Hepatocyte (in vitro differentiated cells): ENCODE data around the gene FAM83B.

Source experiments
- EZH2 ChIP-seq: fragments of 200-600 bp; sonication (generic); IDR thresholded peaks from 2 replicates; pipeline ENCODE4 v1.6.1; 2016; ENCODE audit warnings: antibody characterized with exemption, mild to moderate bottlenecking, borderline replicate concordance
- TF ChIP-seq, protein P1 (sequence below): fragments of 200-600 bp; sonication (generic); IDR thresholded peaks from 2 replicates; pipeline ENCODE4 v1.5.1; 2016; ENCODE audit warnings: antibody characterized with exemption, mild to moderate bottlenecking; ENCODE audit not compliant: poor library complexity

- no peak for TF ChIP-seq EZH2
- TF ChIP-seq, protein P1, sequence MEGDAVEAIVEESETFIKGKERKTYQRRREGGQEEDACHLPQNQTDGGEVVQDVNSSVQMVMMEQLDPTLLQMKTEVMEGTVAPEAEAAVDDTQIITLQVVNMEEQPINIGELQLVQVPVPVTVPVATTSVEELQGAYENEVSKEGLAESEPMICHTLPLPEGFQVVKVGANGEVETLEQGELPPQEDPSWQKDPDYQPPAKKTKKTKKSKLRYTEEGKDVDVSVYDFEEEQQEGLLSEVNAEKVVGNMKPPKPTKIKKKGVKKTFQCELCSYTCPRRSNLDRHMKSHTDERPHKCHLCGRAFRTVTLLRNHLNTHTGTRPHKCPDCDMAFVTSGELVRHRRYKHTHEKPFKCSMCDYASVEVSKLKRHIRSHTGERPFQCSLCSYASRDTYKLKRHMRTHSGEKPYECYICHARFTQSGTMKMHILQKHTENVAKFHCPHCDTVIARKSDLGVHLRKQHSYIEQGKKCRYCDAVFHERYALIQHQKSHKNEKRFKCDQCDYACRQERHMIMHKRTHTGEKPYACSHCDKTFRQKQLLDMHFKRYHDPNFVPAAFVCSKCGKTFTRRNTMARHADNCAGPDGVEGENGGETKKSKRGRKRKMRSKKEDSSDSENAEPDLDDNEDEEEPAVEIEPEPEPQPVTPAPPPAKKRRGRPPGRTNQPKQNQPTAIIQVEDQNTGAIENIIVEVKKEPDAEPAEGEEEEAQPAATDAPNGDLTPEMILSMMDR = no peak
Measured at GRCh38 chr6:54875539-54875938, 29.0 kb downstream of the FAM83B start.
